CD4-positive, alpha-beta T cell (primary cell): ENCODE measurements around the gene SOX13. TPM values are rescaled to one million over a fixed set of nuclear protein-coding genes. Genes with fewer than 3 reads are reported as not detected.

Experiments
- ATAC-seq: fragments of 200-7000 bp; cut with Tn5 transposase; one replicate; pipeline ENCODE4 v1.10.0; 2022; ENCODE audit warnings: mild to moderate bottlenecking; ENCODE audit not compliant: poor library complexity
- CTCF ChIA-PET: fragments of 350-600 bp; sonication (Branson Sonifier 250); formaldehyde crosslinking; loops from one replicate; lab custom pipeline; 2021; ENCODE audit warnings: antibody characterized with exemption, inconsistent platforms; lab: Charles Lee
- POLR2A ChIA-PET: fragments of 350-600 bp; sonication (Branson Sonifier 250); formaldehyde crosslinking; loops from one replicate; lab custom pipeline; 2021; ENCODE audit warnings: antibody characterized with exemption, inconsistent platforms; lab: Charles Lee
- DNase-seq, 14 experiments: peaks; one replicate each; pipeline ENCODE4 v3.0.0-alpha.2; 2013 to 2020; ENCODE audit warnings: mixed read lengths in 2 of 14
- H3K27ac ChIP-seq, 2 donors: one replicate each; pipeline versions ENCODE4 v1.5.1 to v1.7.0; 2013; ENCODE audit warnings: low read length in 2 of 2, low read depth in 1 of 2, mild to moderate bottlenecking in 1 of 2
- H3K27me3 ChIP-seq, 2 experiments: 1 replicate in 1 of 2; 2 replicates in 1 of 2; pipeline versions ENCODE4 v1.6.1 to v1.7.0; 2013; ENCODE audit warnings: low read length in 2 of 2, control low read depth in 1 of 2, mild to moderate bottlenecking in 1 of 2, moderate library complexity in 1 of 2; ENCODE audit not compliant: insufficient read depth in 2 of 2, control insufficient read depth in 1 of 2
- H3K36me3 ChIP-seq: one replicate; pipeline ENCODE4 v1.6.1; 2013; ENCODE audit warnings: low read length, control low read depth; ENCODE audit not compliant: insufficient read depth
- H3K4me1 ChIP-seq: one replicate; pipeline ENCODE4 v1.6.1; 2013; ENCODE audit warnings: low read length, control low read depth; ENCODE audit not compliant: insufficient read depth
- H3K4me3 ChIP-seq: one replicate; pipeline ENCODE4 v1.5.1; 2013; ENCODE audit warnings: mild to moderate bottlenecking, low read length, moderate library complexity
- H3K9me3 ChIP-seq, 2 experiments: 1 replicate in 1 of 2; 2 replicates in 1 of 2; pipeline versions ENCODE4 v1.6.1 to v1.7.0; 2013; ENCODE audit warnings: low read length in 2 of 2, mild to moderate bottlenecking in 2 of 2, control low read depth in 1 of 2, moderate library complexity in 1 of 2; ENCODE audit not compliant: control insufficient read depth in 1 of 2, insufficient read depth in 1 of 2
- H3K27ac Mint-ChIP-seq: one replicate; pipeline ENCODE4 v1.8.0; 2020; ENCODE audit warnings: mixed read lengths
- H3K27me3 Mint-ChIP-seq: one replicate; pipeline ENCODE4 v1.8.0; 2021; ENCODE audit warnings: mixed read lengths
- H3K36me3 Mint-ChIP-seq: one replicate; pipeline ENCODE4 v1.8.0; 2021; ENCODE audit warnings: low read depth, mixed read lengths
- H3K4me1 Mint-ChIP-seq: one replicate; pipeline ENCODE4 v1.8.0; 2021; ENCODE audit warnings: low read depth, mixed read lengths
- H3K4me3 Mint-ChIP-seq: one replicate; pipeline ENCODE4 v1.8.0; 2020; ENCODE audit warnings: mild to moderate bottlenecking, mixed read lengths
- H3K9me3 Mint-ChIP-seq: one replicate; pipeline ENCODE4 v1.8.0; 2020; ENCODE audit warnings: mixed read lengths
- CTCF ChIP-seq: fragments of 200-600 bp; IDR thresholded peaks from one replicate; pipeline ENCODE4 v1.8.0; 2022; ENCODE audit warnings: antibody characterized with exemption, mild to moderate bottlenecking
- intact Hi-C, 2 experiments: fragments of 100-400 bp; cut with DNase I in 1 of 2; cut with micrococcal nuclease in 1 of 2; formaldehyde crosslinking; loops; one replicate each; pipeline versions ENCODE4 v1.15.1 to v1.9.0; 2023 to 2025; cut with DNase I, micrococcal nuclease
- total RNA-seq, 174 experiments: library from RNA in 2 of 174; stranded (reverse) in 2 of 174; gene quantifications; one replicate each; pipeline ENCODE4 v1.2.3 and lab custom pipeline; 2021 to 2026

The SOX13 gene
- total RNA-seq, 2 experiments from 2014 or later: 1.8 to 1.9 TPM

- no peak overlapping the region for H3K27ac ChIP-seq
- H3K36me3 ChIP-seq: no peaks in the 10 kb centered on the region
- peak; percentile 22 for ATAC-seq
- peaks cover 11% of the 10 kb centered on the region for H3K4me1 ChIP-seq
- intact Hi-C loops: loop anchor here (2.0 to 10.0 kb wide), 7 partner anchors 426 to 864 kb away; partner anchors contain the start of gene ATP2B4 (in 1 of the 2)
- no peaks in the 10 kb centered on the region for H3K27me3 Mint-ChIP-seq
- ChIA-PET CTCF (interaction anchor here (0.9 to 1.9 kb wide), 8 partner anchors 8 to 860 kb away, joined by 3 to 9 read pairs (median 4); partner anchors contain the start of gene SNRPE), POLR2A (interaction anchor here (1.4 kb wide), 1 partner anchor 503 kb away, joined by 6 read pairs; the partner anchor contains the start of gene ATP2B4)
- H3K4me3 ChIP-seq: no peak overlapping the region
- H3K4me1 Mint-ChIP-seq: peaks cover 9% of the 10 kb centered on the region
- no peaks in the 10 kb centered on the region for H3K9me3 ChIP-seq
- H3K27ac Mint-ChIP-seq: no peak overlapping the region
- DNase-seq: no peak
- no peaks in the 10 kb centered on the region for H3K27me3 ChIP-seq
- no peaks in the 10 kb centered on the region for H3K36me3 Mint-ChIP-seq
- no peaks in the 10 kb centered on the region for H3K9me3 Mint-ChIP-seq
- no peak for TF ChIP-seq CTCF
- H3K4me3 Mint-ChIP-seq: no peak overlapping the region
These were observed 55.6 kb downstream of the SOX13 start for GRCh38 chr1:204128464-204128963.

DNA sequence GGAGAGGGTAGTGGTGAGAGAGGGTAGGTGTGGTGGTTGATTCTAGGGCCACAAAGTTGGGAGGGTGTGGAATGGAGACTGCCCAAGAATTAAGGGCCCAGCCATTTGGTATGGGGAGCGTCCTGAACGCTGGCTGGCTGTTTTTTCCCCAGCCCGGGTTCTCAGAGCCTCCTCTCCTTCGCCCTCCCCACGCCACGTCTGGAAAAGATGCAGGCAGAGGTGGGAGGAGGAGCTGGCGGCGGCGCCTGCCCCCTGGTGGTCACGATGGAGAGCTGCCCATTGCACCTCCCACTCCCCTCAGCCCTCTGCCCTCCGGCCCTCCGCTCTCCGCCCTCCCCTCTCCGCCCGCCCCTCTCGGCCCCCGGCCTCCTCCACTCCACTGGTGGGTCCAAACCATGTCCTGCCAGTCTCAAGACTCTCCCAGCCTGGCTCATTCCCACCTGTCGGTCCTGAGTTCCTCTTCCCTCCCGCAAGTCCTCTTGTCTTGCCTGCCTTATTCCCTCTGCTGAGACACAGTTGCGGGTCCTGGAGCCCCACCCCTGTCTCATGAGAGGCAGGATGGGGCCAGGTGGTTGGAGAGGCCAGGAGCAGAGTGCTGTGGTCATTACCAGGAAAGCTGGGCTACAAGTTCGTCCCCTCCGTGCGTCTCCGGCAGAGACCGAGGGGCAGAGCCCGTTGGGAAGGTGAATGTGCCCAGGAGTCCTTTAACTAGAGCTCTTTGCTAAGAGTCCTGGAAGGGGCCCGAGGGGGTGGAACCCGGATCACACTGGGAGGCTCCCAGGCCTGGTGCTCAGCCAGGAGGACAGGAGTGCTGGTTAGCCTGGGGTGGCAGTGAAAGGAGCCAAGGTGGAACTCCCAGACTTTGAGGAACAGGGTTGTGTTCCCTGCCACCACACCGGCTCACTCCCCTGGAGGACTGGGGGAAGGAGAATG, 56.3 kb downstream of the SOX13 start:
- ATAC-seq (peak; percentile 87), DNase-seq (peak; percentile 27 to 85 (median 42))
- no peaks in the 10 kb centered on the region for H3K9me3 ChIP-seq
- peaks cover 11% of the 10 kb centered on the region for H3K4me1 ChIP-seq
- no peak overlapping the region for H3K27ac ChIP-seq
- CTCF ChIA-PET: interaction anchor here (0.7 to 1.9 kb wide), 10 partner anchors 9 to 860 kb away, joined by 3 to 9 read pairs (median 4); partner anchors contain the start of genes ETNK2 and SNRPE
- Mint-ChIP-seq H3K27ac (no peak overlapping the region), H3K4me3 (no peak overlapping the region), H3K9me3 (no peaks in the 10 kb centered on the region), H3K4me1 (peaks cover 9% of the 10 kb centered on the region), H3K27me3 (no peaks in the 10 kb centered on the region), H3K36me3 (no peaks in the 10 kb centered on the region)
- POLR2A ChIA-PET: interaction anchor here (1.4 kb wide), 1 partner anchor 503 kb away, joined by 6 read pairs; the partner anchor contains the start of gene ATP2B4
- H3K27me3 ChIP-seq: no peaks in the 10 kb centered on the region
- H3K36me3 ChIP-seq: no peaks in the 10 kb centered on the region
- TF ChIP-seq CTCF: peak; percentile 87
- no peak overlapping the region for H3K4me3 ChIP-seq
- intact Hi-C loops: loop anchor here (1.0 to 10.0 kb wide), 8 partner anchors 268 to 864 kb away; partner anchors contain the start of genes SNRPE (in 2 of the 2) and ATP2B4 (in 1 of the 2)

- H3K27me3 ChIP-seq: no peaks in the 10 kb centered on the region
- peaks cover 9% of the 10 kb centered on the region for H3K4me1 Mint-ChIP-seq
- no peak for TF ChIP-seq CTCF
- ChIA-PET POLR2A (no interaction called here), CTCF (no interaction called here)
- no peak overlapping the region for H3K4me3 ChIP-seq
- no peaks in the 10 kb centered on the region for H3K36me3 ChIP-seq
- peaks cover 11% of the 10 kb centered on the region for H3K4me1 ChIP-seq
- no peak for ATAC-seq
- no peak overlapping the region for H3K27ac ChIP-seq
- no peaks in the 10 kb centered on the region for H3K27me3 Mint-ChIP-seq
- no peak overlapping the region for H3K27ac Mint-ChIP-seq
- DNase-seq: no peak
- intact Hi-C loops: no loop called here
- no peaks in the 10 kb centered on the region for H3K9me3 ChIP-seq
- H3K36me3 Mint-ChIP-seq: no peaks in the 10 kb centered on the region
- H3K9me3 Mint-ChIP-seq: no peaks in the 10 kb centered on the region
- H3K4me3 Mint-ChIP-seq: no peak overlapping the region
These were observed 57.3 kb downstream of the SOX13 start for GRCh38 chr1:204130178-204130577.
